HCT116 (cell line): ENCODE results near the gene GPHN. TPM values are rescaled to one million over a fixed set of nuclear protein-coding genes. Genes with fewer than 3 reads are reported as not detected.

Experiments
- ATAC-seq: fragments of 200-7000 bp; cut with Tn5 transposase; 2 replicates; pipeline ENCODE4 v1.9.1; 2020; ENCODE audit warnings: mild to moderate bottlenecking, moderate library complexity
- BruUV-seq: library from RNA; stranded (reverse); fragments of 400-500 nt; replicated peaks from 2 replicates; lab custom pipeline; 2021; lab: Mats Ljungman, UMichigan
- CTCF ChIA-PET: fragments of 300-600 bp; sonication (Branson Sonifier 250); formaldehyde crosslinking; loops from one replicate; lab custom pipeline; 2021; ENCODE audit warnings: antibody characterized with exemption; lab: Charles Lee
- POLR2A ChIA-PET: fragments of 300-600, 350-600 bp; sonication (Branson Sonifier 250); formaldehyde crosslinking; loops from one replicate; lab custom pipeline; 2021; ENCODE audit warnings: antibody characterized with exemption; lab: Charles Lee
- RAD21 ChIA-PET, 2 experiments: fragments of 300-600 bp; sonication (Branson Sonifier 250); formaldehyde crosslinking; loops; one replicate each; lab custom pipeline; 2023; ENCODE audit warnings: low total read pairs in 2 of 2; ENCODE audit not compliant: uncharacterized antibody in 2 of 2, unreplicated experiment in 2 of 2, low non-redundant PET in 1 of 2; lab: Charles Lee
- DNase-seq: peaks from one replicate; pipeline ENCODE4 v3.0.0-alpha.2; 2010; ENCODE audit warnings: low read depth, low spot score
- H2AFZ ChIP-seq: fragments of 200-600 bp; shearing (Covaris generic), sonication (generic); 2 replicates; pipeline ENCODE4 v1.6.1; 2017; ENCODE audit warnings: low read depth, mixed run types, mixed read lengths, antibody characterized with exemption, low read length; ENCODE audit not compliant: poor library complexity, severe bottlenecking
- H3K27ac ChIP-seq: 2 replicates; pipeline ENCODE4 v1.5.1; 2012; ENCODE audit warnings: low read depth, low read length
- H3K27me3 ChIP-seq: fragments of 200-600 bp; sonication (generic); 2 replicates; pipeline ENCODE4 v1.6.1; 2016; ENCODE audit warnings: mixed run types, low read length, mixed read lengths; ENCODE audit not compliant: insufficient read depth
- H3K36me3 ChIP-seq, 2 experiments: fragments of 200-500 bp in 1 of 2; fragments of 200-600 bp in 1 of 2; sonication (Bioruptor generic) in 1 of 2; sonication (generic) in 1 of 2; 2 replicates each; pipeline versions ENCODE4 v1.5.1 to v1.6.1; 2014 to 2016; ENCODE audit warnings: low read length in 2 of 2, inconsistent platforms in 1 of 2, mixed read lengths in 1 of 2, mixed run types in 1 of 2; ENCODE audit not compliant: insufficient read depth in 2 of 2, control insufficient read depth in 1 of 2
- H3K4me1 ChIP-seq, 2 experiments: fragments of 200-600 bp in 1 of 2; sonication (generic) in 1 of 2; 2 replicates each; pipeline versions ENCODE4 v1.5.1 to v1.6.1; 2012 to 2017; ENCODE audit warnings: low read length in 2 of 2, inconsistent platforms in 1 of 2, mild to moderate bottlenecking in 1 of 2, mixed read lengths in 1 of 2, mixed run types in 1 of 2, moderate library complexity in 1 of 2; ENCODE audit not compliant: insufficient read depth in 2 of 2, control insufficient read depth in 1 of 2
- H3K4me2 ChIP-seq: fragments of 200-600 bp; sonication (generic); 2 replicates; pipeline ENCODE4 v1.6.1; 2017; ENCODE audit warnings: mixed run types, low read length, mixed read lengths
- H3K4me3 ChIP-seq, 2 experiments: fragments of 200-600 bp in 1 of 2; sonication (generic) in 1 of 2; replicated peaks in 1 of 2; 2 replicates each; pipeline ENCODE4 v1.5.1; 2011 to 2016; ENCODE audit warnings: low read length in 2 of 2, control low read depth in 1 of 2, low read depth in 1 of 2, mild to moderate bottlenecking in 1 of 2, mixed read lengths in 1 of 2, mixed run types in 1 of 2
- H3K79me2 ChIP-seq: fragments of 200-600 bp; sonication (generic); 2 replicates; pipeline ENCODE4 v1.6.1; 2017; ENCODE audit warnings: mild to moderate bottlenecking, mixed run types, low read length, moderate library complexity, mixed read lengths; ENCODE audit not compliant: insufficient read depth
- H3K9ac ChIP-seq: fragments of 200-600 bp; sonication (generic); 2 replicates; pipeline ENCODE4 v1.6.1; 2016; ENCODE audit warnings: low read length, mixed read lengths
- H3K9me2 ChIP-seq: fragments of 200-600 bp; sonication (generic), shearing (Covaris generic); 2 replicates; pipeline ENCODE4 v1.6.1; 2017; ENCODE audit warnings: mixed run types, mild to moderate bottlenecking, moderate library complexity; ENCODE audit not compliant: insufficient read depth
- H3K9me3 ChIP-seq, 2 experiments: fragments of 200-500 bp in 1 of 2; fragments of 200-600 bp in 1 of 2; sonication (Bioruptor generic) in 1 of 2; sonication (generic) in 1 of 2; 2 replicates each; pipeline ENCODE4 v1.6.1; 2014 to 2017; ENCODE audit warnings: low read length in 2 of 2, mixed read lengths in 2 of 2, inconsistent platforms in 1 of 2, low read depth in 1 of 2, mild to moderate bottlenecking in 1 of 2, mixed run types in 1 of 2, moderate library complexity in 1 of 2; ENCODE audit not compliant: control insufficient read depth in 1 of 2, insufficient read depth in 1 of 2
- H4K20me1 ChIP-seq: fragments of 200-600 bp; sonication (generic), shearing (Covaris generic); 2 replicates; pipeline ENCODE4 v1.6.1; 2017; ENCODE audit warnings: mixed run types, mild to moderate bottlenecking, moderate library complexity; ENCODE audit not compliant: insufficient read depth
- CBX3 ChIP-seq: IDR thresholded peaks from 2 replicates; pipeline ENCODE4 v1.6.1; 2012; ENCODE audit warnings: low read depth
- CTCF ChIP-seq, 3 experiments: fragments of 200-600 bp in 1 of 3; sonication (generic) in 1 of 3; IDR thresholded peaks in 2 of 3; conservative IDR thresholded peaks in 1 of 3; 2 replicates each; pipeline ENCODE4 v1.5.1; 2012 to 2017; ENCODE audit warnings: low read depth in 2 of 3, low read length in 2 of 3, antibody characterized with exemption in 1 of 3, borderline replicate concordance in 1 of 3, control low read depth in 1 of 3, mild to moderate bottlenecking in 1 of 3, mixed read lengths in 1 of 3, mixed run types in 1 of 3, moderate library complexity in 1 of 3; ENCODE audit not compliant: insufficient read depth in 1 of 3
- EZH2phosphoT487 ChIP-seq: fragments of 200-600 bp; IDR thresholded peaks from 2 replicates; pipeline ENCODE4 v1.6.1; 2018; ENCODE audit warnings: antibody characterized with exemption, borderline replicate concordance
- POLR2AphosphoS5 ChIP-seq: IDR thresholded peaks from 2 replicates; pipeline ENCODE4 v1.6.1; 2011; ENCODE audit warnings: mild to moderate bottlenecking, low read depth, low read length, moderate library complexity
- RAD21 ChIP-seq: IDR thresholded peaks from 2 replicates; pipeline ENCODE4 v1.6.1; 2012; ENCODE audit warnings: low read depth, mild to moderate bottlenecking
- REST ChIP-seq: IDR thresholded peaks from 2 replicates; pipeline ENCODE4 v1.6.1; 2012; ENCODE audit warnings: low read depth
- SP1 ChIP-seq: IDR thresholded peaks from 2 replicates; pipeline ENCODE4 v1.6.1; 2012; ENCODE audit warnings: low read depth
- SRF ChIP-seq: IDR thresholded peaks from 2 replicates; pipeline ENCODE4 v1.6.1; 2012; ENCODE audit warnings: low read depth
- YY1 ChIP-seq: IDR thresholded peaks from 2 replicates; pipeline ENCODE4 v1.6.1; 2011; ENCODE audit warnings: low read length, low read depth, moderate library complexity, mild to moderate bottlenecking; ENCODE audit not compliant: insufficient replicate concordance; ENCODE audit errors: extremely low read depth
- ZNF274 ChIP-seq: fragments of 200-500 bp; sonication (Bioruptor generic); IDR thresholded peaks from 2 replicates; pipeline ENCODE4 v1.6.1; 2014; ENCODE audit warnings: mild to moderate bottlenecking, low read depth, low read length, inconsistent platforms
- intact Hi-C: fragments of 100-400 bp; cut with micrococcal nuclease; formaldehyde crosslinking; loops from 2 replicates; pipeline ENCODE4 v1.10.0; 2022
- total RNA-seq: library from RNA; stranded (reverse); gene quantifications from one replicate; pipeline ENCODE4 v1.2.1, GENCODE V29; 2021; ENCODE audit not compliant: unreplicated experiment

GPHN gene
- total RNA-seq, 1 experiment from 2014 or later = 43.8 TPM

GRCh38 chr14:66772146-66772545 lies 264.2 kb downstream of the GPHN start:
- TF ChIP-seq CBX3 = no peak
- TF ChIP-seq REST = no peak
- no peak for TF ChIP-seq RAD21
- TF ChIP-seq SRF = no peak
- TF ChIP-seq ZNF274 = no peak
- TF ChIP-seq YY1 = no peak
- no peak for TF ChIP-seq EZH2phosphoT487
- no peak for TF ChIP-seq SP1
- TF ChIP-seq CTCF (IDR thresholded peaks at IDR 0.05 in 2 of 3, conservative IDR thresholded peaks at IDR 0.05 in 1 of 3; ENCODE audit: borderline replicate concordance in 1 of 3, insufficient read depth in 1 of 3, low read depth in 2 of 3, low read length in 2 of 3) = no peak
- TF ChIP-seq POLR2AphosphoS5 = no peak
- Histone ChIP-seq H3K4me2 (no peak overlapping the region), H3K36me3 (no peaks in the 10 kb centered on the region), H3K9me3 (no peaks in the 10 kb centered on the region), H2AFZ (no peak overlapping the region), H3K4me1 (no peaks in the 10 kb centered on the region), H3K79me2 (0 out of 2 replicates have a peak, but pooled peaks cover 3% of the 10 kb centered on the region), H3K27ac (no peak overlapping the region), H3K9me2 (no peaks in the 10 kb centered on the region), H4K20me1 (no peaks in the 10 kb centered on the region), H3K27me3 (no peaks in the 10 kb centered on the region), H3K9ac (no peak overlapping the region), H3K4me3 (no peak overlapping the region)
- ATAC-seq = no peak
- POLR2A ChIA-PET = no interaction called here
- no peak for DNase-seq
- CTCF ChIA-PET = no interaction called here
- no TSS peak for BruUV-seq
- intact Hi-C loops = no loop called here
- RAD21 ChIA-PET = no interaction called here
